Body of pancreas (tissue), 4 donors: ENCODE measurements around the gene RDX. TPM values are rescaled to one million over a fixed set of nuclear protein-coding genes. Genes with fewer than 3 reads are reported as not detected.

ENCODE experiments used
- ATAC-seq: fragments of 150-250 bp; one replicate; pipeline ENCODE4 v1.9.1; 2016
- DNase-seq, 4 donors: peaks; one replicate each; pipeline ENCODE4 v3.0.0-alpha.2; 2019
- H3K27ac ChIP-seq, 4 donors: fragments of 200-600 bp; sonication (generic); 1 replicate in 3 of 4; 2 replicates in 1 of 4; pipeline versions ENCODE4 v1.5.1 to v1.6.1; 2016 to 2019; ENCODE audit warnings: mild to moderate bottlenecking in 1 of 4, mixed read lengths in 1 of 4, moderate library complexity in 1 of 4
- H3K27me3 ChIP-seq, 2 donors: fragments of 200-600 bp; sonication (generic); one replicate each; pipeline ENCODE4 v1.6.0; 2016; ENCODE audit warnings: mild to moderate bottlenecking in 1 of 2
- H3K36me3 ChIP-seq, 2 donors: fragments of 200-600 bp; sonication (generic); replicated peaks in 1 of 2; 2 replicates each; pipeline ENCODE4 v1.5.1; 2016; ENCODE audit warnings: low read depth in 2 of 2; ENCODE audit not compliant: insufficient read depth in 1 of 2
- H3K4me1 ChIP-seq: fragments of 200-600 bp; sonication (generic); one replicate; pipeline ENCODE4 v1.6.0; 2016
- H3K4me3 ChIP-seq, 2 donors: fragments of 200-600 bp; sonication (generic); 1 replicate in 1 of 2; 2 replicates in 1 of 2; pipeline ENCODE4 v1.5.1; 2016 to 2019
- H3K9me3 ChIP-seq, 3 donors: fragments of 200-600 bp; sonication (generic); 1 replicate in 2 of 3; 2 replicates in 1 of 3; pipeline ENCODE4 v1.5.1; 2016
- CTCF ChIP-seq, 7 experiments: fragments of 450-650 bp in 4 of 7; fragments of 200-600 bp in 3 of 7; sonication (generic) in 3 of 7; IDR thresholded peaks; one replicate each; pipeline ENCODE4 v1.5.1; 2016 to 2019; ENCODE audit warnings: antibody characterized with exemption in 7 of 7
- POLR2A ChIP-seq, 3 donors: fragments of 450-650 bp; IDR thresholded peaks; one replicate each; pipeline ENCODE4 v1.6.1; 2016; ENCODE audit warnings: antibody characterized with exemption in 3 of 3, mild to moderate bottlenecking in 2 of 3
- WGBS, 2 donors: methylation state at CpG; one replicate each; pipeline ENCODE4 v1.1.5; 2017; 5-methylcytosine and 5-hydroxymethylcytosine counted together
- intact Hi-C: fragments of 100-400 bp; cut with DNase I; formaldehyde crosslinking; loops from one replicate; pipeline ENCODE4 v1.15.1; 2023
- total RNA-seq, 2 donors: library from RNA; depleted of rRNA; stranded (reverse); fragments of >200 nt; gene quantifications; one replicate each; pipeline ENCODE4 v1.1.0, GENCODE V29; 2016

Gene RDX
- total RNA-seq, 2 donors from 2014 or later, result 43.8 TPM

GRCh38 chr11:110200241-110200640 lies 96.2 kb downstream of the RDX start:
- ATAC-seq (no peak), DNase-seq (no peak)
- WGBS, 2 donors, result 65 to 76% methylated on average over 6 of the region's 6 CpGs
- Histone ChIP-seq H3K27me3 (no peaks in the 10 kb centered on the region), H3K27ac (no peak overlapping the region), H3K9me3 (no peaks in the 10 kb centered on the region), H3K36me3 (no peaks in the 10 kb centered on the region), H3K4me3 (no peak overlapping the region), H3K4me1 (no peaks in the 10 kb centered on the region)
- intact Hi-C loops, result no loop called here
- TF ChIP-seq POLR2A (IDR thresholded peaks at IDR 0.05), result no peak
- no peak for TF ChIP-seq CTCF (IDR thresholded peaks at IDR 0.05)

GRCh38 chr11:110199184-110199981 lies 97.0 kb downstream of the RDX start:
- Histone ChIP-seq H3K27me3 (no peaks in the 10 kb centered on the region), H3K4me3 (no peak overlapping the region), H3K4me1 (no peaks in the 10 kb centered on the region), H3K9me3 (no peaks in the 10 kb centered on the region), H3K36me3 (no peaks in the 10 kb centered on the region), H3K27ac (no peak overlapping the region)
- DNase-seq, result no peak
- intact Hi-C loops, result loop anchor here (5.0 kb wide), 1 partner anchor 173 kb away; no protein-coding TSS in a partner anchor
- WGBS, 2 donors, result 58 to 64% methylated on average over 4 of the region's 4 CpGs
- TF ChIP-seq POLR2A (IDR thresholded peaks at IDR 0.05) (no peak), CTCF (IDR thresholded peaks at IDR 0.05) (no peak)
- ATAC-seq, result no peak

GRCh38 chr11:110198031-110198729 lies 98.2 kb downstream of the RDX start:
- WGBS, 2 donors, result 85 to 94% methylated on average over 9 of the region's 9 CpGs

GRCh38 chr11:110196884-110197420 lies 99.5 kb downstream of the RDX start:
- no peak for DNase-seq
- Histone ChIP-seq H3K4me1 (no peaks in the 10 kb centered on the region), H3K4me3 (no peak overlapping the region), H3K27me3 (no peaks in the 10 kb centered on the region), H3K27ac (no peak overlapping the region), H3K36me3 (no peaks in the 10 kb centered on the region), H3K9me3 (no peaks in the 10 kb centered on the region)
- TF ChIP-seq CTCF (IDR thresholded peaks at IDR 0.05), result no peak
- no peak for TF ChIP-seq POLR2A (IDR thresholded peaks at IDR 0.05)
- WGBS, 2 donors, result 77 to 81% methylated on average over 9 of the region's 9 CpGs
- ATAC-seq, result no peak
- intact Hi-C loops, result loop anchor here (5.0 kb wide), 1 partner anchor 175 kb away; no protein-coding TSS in a partner anchor

More at GRCh38 chr11:110198031-110198729, 98.2 kb downstream of the RDX start:
- ATAC-seq, result no peak
- no peak overlapping the region for H3K4me3 ChIP-seq
- no peaks in the 10 kb centered on the region for H3K4me1 ChIP-seq
- H3K27ac ChIP-seq, result no peak overlapping the region
- TF ChIP-seq POLR2A (IDR thresholded peaks at IDR 0.05) (no peak), CTCF (IDR thresholded peaks at IDR 0.05) (no peak)
- no peak for DNase-seq
- H3K9me3 ChIP-seq, result no peaks in the 10 kb centered on the region
- H3K27me3 ChIP-seq, result no peaks in the 10 kb centered on the region
- no peaks in the 10 kb centered on the region for H3K36me3 ChIP-seq
- intact Hi-C loops, result loop anchor here (5.0 kb wide), 1 partner anchor 174 kb away; no protein-coding TSS in a partner anchor
